Activated T-cell treated with anti-CD3 and anti-CD28 coated beads, Interleukin-2, amount 50 U/mL, for 1 hour (primary cell): ENCODE data around the gene CTSZ.
A peak's percentile ranks its signal among the peaks of the same experiment; 100 is the strongest.
"Not testable (repeated sequence)": the region's sequence is repeated elsewhere in the genome, so short reads cannot be mapped to it uniquely, and the experiment has no call there.

Experiments
- DNase-seq: peaks from one replicate; pipeline ENCODE4 v3.0.0-alpha.2; 2020

Gene CTSZ

GRCh38 chr20:59006864-59007664 lies at the start of gene CTSZ:
CTSZ (minus strand) TSS chr20:59007254; CDS start chr20:59007128, 126 bp downstream.
- DNase-seq = peak; percentile 58

- no peak for DNase-seq
Measured at GRCh38 chr20:59055302-59055701, 48.2 kb upstream of the CTSZ start.

- DNase-seq = no peak
Measured at GRCh38 chr20:59051666-59052185, 44.7 kb upstream of the CTSZ start.

- DNase-seq = no peak
Measured at GRCh38 chr20:59050437-59050836, 43.4 kb upstream of the CTSZ start.

- no peak for DNase-seq
Measured at GRCh38 chr20:59048681-59049030, 41.6 kb upstream of the CTSZ start.

- no peak for DNase-seq
Measured at GRCh38 chr20:59047938-59048680, 41.1 kb upstream of the CTSZ start.

- no peak for DNase-seq
Measured at GRCh38 chr20:59046862-59047261, 39.8 kb upstream of the CTSZ start.

GRCh38 chr20:59044796-59045195 lies 37.7 kb upstream of the CTSZ start:
- DNase-seq = no peak

- DNase-seq = no peak
Measured at GRCh38 chr20:59044295-59044694, 37.2 kb upstream of the CTSZ start.

GRCh38 chr20:59043698-59044097 lies 36.6 kb upstream of the CTSZ start:
- DNase-seq = no peak

- DNase-seq = peak; percentile 95
Measured at GRCh38 chr20:59042796-59043631, 36.0 kb upstream of the CTSZ start.

GRCh38 chr20:59042151-59042795 lies 35.2 kb upstream of the CTSZ start, which contains the start of gene PRELID3B:
PRELID3B (minus strand) TSS chr20:59042786; CDS start chr20:59042730, 56 bp downstream.
- DNase-seq = no peak

GRCh38 chr20:59041487-59041886 lies 34.4 kb upstream of the CTSZ start:
- DNase-seq = not testable (repeated sequence)

- DNase-seq = no peak
Measured at GRCh38 chr20:59040667-59041066, 33.6 kb upstream of the CTSZ start.

- no peak for DNase-seq
Measured at GRCh38 chr20:59039233-59039632, 32.2 kb upstream of the CTSZ start.

- no peak for DNase-seq
Measured at GRCh38 chr20:59037386-59037785, 30.3 kb upstream of the CTSZ start.

GRCh38 chr20:59035381-59035780 lies 28.3 kb upstream of the CTSZ start:
- DNase-seq = no peak

- DNase-seq = no peak
Measured at GRCh38 chr20:59033616-59034165, 26.6 kb upstream of the CTSZ start.

- no peak for DNase-seq
Measured at GRCh38 chr20:59033093-59033492, 26.0 kb upstream of the CTSZ start.

GRCh38 chr20:59032713-59033059 lies 25.6 kb upstream of the CTSZ start:
- DNase-seq = no peak

GRCh38 chr20:59032023-59032712 lies 25.1 kb upstream of the CTSZ start, which contains the start of gene ATP5F1E:
ATP5F1E (minus strand) TSS chr20:59032335; CDS start chr20:59032251, 84 bp downstream.
- DNase-seq = peak; percentile 97
